ENCODE data around the gene NTHL1.

NTHL1 gene

GRCh38 chr16:1991135-1991551 lies 56.5 kb downstream of the NTHL1 start:
- no peak for DNase-seq

- DNase-seq: no peak
Observed at GRCh38 chr16:1990351-1991134, 57.1 kb downstream of the NTHL1 start.

GRCh38 chr16:1990101-1990350 lies 57.6 kb downstream of the NTHL1 start:
- DNase-seq: no peak
